H9 (cell line): ENCODE results near the gene STPG3. TPM values are rescaled to one million over a fixed set of nuclear protein-coding genes. Genes with fewer than 3 reads are reported as not detected.

Experiments
- DNase-seq: peaks from one replicate; pipeline ENCODE4 v3.0.0-alpha.2; 2017
- H2AFZ ChIP-seq: one replicate; pipeline ENCODE4 v1.6.1; 2013; ENCODE audit warnings: mild to moderate bottlenecking, low read length, control low read depth, moderate library complexity
- H2AK5ac ChIP-seq: 2 replicates; pipeline ENCODE4 v1.6.1; 2013; ENCODE audit warnings: low read length, control low read depth, mixed read lengths; ENCODE audit not compliant: insufficient read length
- H2BK120ac ChIP-seq: one replicate; pipeline ENCODE4 v1.6.1; 2013; ENCODE audit warnings: low read depth, mild to moderate bottlenecking, low read length, control low read depth, inconsistent platforms; ENCODE audit not compliant: poor library complexity, severe bottlenecking
- H2BK12ac ChIP-seq: 2 replicates; pipeline ENCODE4 v1.6.1; 2013; ENCODE audit warnings: low read length, control low read depth, mixed read lengths, low read depth; ENCODE audit not compliant: insufficient read length
- H2BK15ac ChIP-seq: 2 replicates; pipeline ENCODE4 v1.6.1; 2013; ENCODE audit warnings: low read depth, low read length, control low read depth
- H2BK20ac ChIP-seq: one replicate; pipeline ENCODE4 v1.6.1; 2013; ENCODE audit warnings: low read depth, mild to moderate bottlenecking, low read length, control low read depth, inconsistent platforms; ENCODE audit not compliant: poor library complexity, severe bottlenecking
- H2BK5ac ChIP-seq: 2 replicates; pipeline ENCODE4 v1.6.1; 2013; ENCODE audit warnings: low read length, control low read depth, mixed read lengths; ENCODE audit not compliant: insufficient read length
- H3K14ac ChIP-seq: 2 replicates; pipeline ENCODE4 v1.6.1; 2013; ENCODE audit warnings: low read length, control low read depth; ENCODE audit not compliant: insufficient read depth
- H3K18ac ChIP-seq: 2 replicates; pipeline ENCODE4 v1.6.1; 2013; ENCODE audit warnings: low read depth, mild to moderate bottlenecking, mixed read lengths, low read length, control low read depth; ENCODE audit not compliant: insufficient read length
- H3K23ac ChIP-seq: 2 replicates; pipeline ENCODE4 v1.6.1; 2013; ENCODE audit warnings: low read length, control low read depth, mixed read lengths, low read depth; ENCODE audit not compliant: insufficient read length
- H3K23me2 ChIP-seq: 2 replicates; pipeline ENCODE4 v1.6.1; 2013; ENCODE audit warnings: low read depth, mild to moderate bottlenecking, mixed read lengths, low read length, control low read depth; ENCODE audit not compliant: insufficient read length, poor library complexity, severe bottlenecking
- H3K27ac ChIP-seq: 2 replicates; pipeline ENCODE4 v1.5.1; 2013; ENCODE audit warnings: low read length, control low read depth, mixed read lengths, low read depth; ENCODE audit not compliant: insufficient read length
- H3K27me3 ChIP-seq: 2 replicates; pipeline ENCODE4 v1.6.1; 2013; ENCODE audit warnings: low read length, control low read depth, inconsistent platforms; ENCODE audit not compliant: insufficient read depth
- H3K4ac ChIP-seq: 2 replicates; pipeline ENCODE4 v1.6.1; 2013; ENCODE audit warnings: low read depth, mild to moderate bottlenecking, control low read depth, inconsistent platforms, low read length, moderate library complexity
- H3K4me1 ChIP-seq: 2 replicates; pipeline ENCODE4 v1.6.1; 2013; ENCODE audit warnings: low read length, control low read depth, inconsistent platforms; ENCODE audit not compliant: insufficient read depth
- H3K4me2 ChIP-seq: 2 replicates; pipeline ENCODE4 v1.6.1; 2013; ENCODE audit warnings: low read length, control low read depth, mixed read lengths; ENCODE audit not compliant: insufficient read length, insufficient read depth
- H3K56ac ChIP-seq: 2 replicates; pipeline ENCODE4 v1.6.1; 2013; ENCODE audit warnings: low read depth, mild to moderate bottlenecking, mixed read lengths, low read length, control low read depth; ENCODE audit not compliant: insufficient read length
- H3K79me1 ChIP-seq: 2 replicates; pipeline ENCODE4 v1.6.1; 2013; ENCODE audit warnings: low read depth, mild to moderate bottlenecking, moderate library complexity, low read length, control low read depth, inconsistent platforms; ENCODE audit not compliant: insufficient read depth, poor library complexity, severe bottlenecking
- H3K79me2 ChIP-seq: 2 replicates; pipeline ENCODE4 v1.6.1; 2013; ENCODE audit warnings: low read length, control low read depth, inconsistent platforms; ENCODE audit not compliant: insufficient read depth
- H3K9ac ChIP-seq: 2 replicates; pipeline ENCODE4 v1.6.1; 2013; ENCODE audit warnings: low read length, control low read depth, mixed read lengths; ENCODE audit not compliant: insufficient read length; ENCODE audit errors: extremely low read depth
- H3K9me3 ChIP-seq: one replicate; pipeline ENCODE4 v1.6.1; 2013; ENCODE audit warnings: low read depth, low read length, inconsistent platforms; ENCODE audit not compliant: control insufficient read depth
- H3T11ph ChIP-seq: one replicate; pipeline ENCODE4 v1.6.1; 2013; ENCODE audit warnings: mild to moderate bottlenecking, low read length, control low read depth, inconsistent platforms
- H4K20me1 ChIP-seq: one replicate; pipeline ENCODE4 v1.6.1; 2013; ENCODE audit not compliant: control insufficient read depth, insufficient read length, insufficient read depth
- H4K5ac ChIP-seq: 2 replicates; pipeline ENCODE4 v1.6.1; 2013; ENCODE audit warnings: low read depth, mild to moderate bottlenecking, mixed read lengths, low read length, control low read depth; ENCODE audit not compliant: insufficient read length
- H4K8ac ChIP-seq: replicated peaks from 2 replicates; pipeline ENCODE4 v1.6.1; 2013; ENCODE audit warnings: low read length, control low read depth, mixed read lengths, low read depth; ENCODE audit not compliant: insufficient read length
- H4K91ac ChIP-seq: 2 replicates; pipeline ENCODE4 v1.6.1; 2013; ENCODE audit warnings: low read depth, mild to moderate bottlenecking, moderate library complexity, mixed read lengths, low read length, control low read depth; ENCODE audit not compliant: insufficient read length
- H3K27ac Mint-ChIP-seq, 3 experiments: 2 replicates in 2 of 3; 3 replicates in 1 of 3; pipeline ENCODE4 v1.8.0; 2020 to 2021; ENCODE audit warnings: mixed read lengths in 3 of 3, mild to moderate bottlenecking in 1 of 3, moderate library complexity in 1 of 3
- H3K27me3 Mint-ChIP-seq: 2 replicates; pipeline ENCODE4 v1.8.0; 2021; ENCODE audit warnings: low read depth, mild to moderate bottlenecking, moderate library complexity, mixed read lengths
- H3K36me3 Mint-ChIP-seq, 3 experiments: 2 replicates in 2 of 3; 3 replicates in 1 of 3; pipeline ENCODE4 v1.8.0; 2020 to 2021; ENCODE audit warnings: low read depth in 3 of 3, mixed read lengths in 3 of 3; ENCODE audit not compliant: insufficient read depth in 1 of 3
- H3K4me1 Mint-ChIP-seq, 2 experiments: 2 replicates each; pipeline ENCODE4 v1.8.0; 2020; ENCODE audit warnings: mixed read lengths in 2 of 2
- H3K4me3 Mint-ChIP-seq, 2 experiments: 2 replicates in 1 of 2; 3 replicates in 1 of 2; pipeline ENCODE4 v1.8.0; 2020 to 2021; ENCODE audit warnings: mild to moderate bottlenecking in 2 of 2, mixed read lengths in 2 of 2, moderate library complexity in 1 of 2
- H3K9me3 Mint-ChIP-seq, 2 experiments: 2 replicates in 1 of 2; 3 replicates in 1 of 2; pipeline ENCODE4 v1.8.0; 2020; ENCODE audit warnings: mild to moderate bottlenecking in 2 of 2, mixed read lengths in 2 of 2, moderate library complexity in 1 of 2
- CTCF ChIP-seq: fragments of 200-600 bp; sonication (generic); conservative IDR thresholded peaks from 3 replicates; pipeline ENCODE4 v1.8.0; 2021; ENCODE audit warnings: antibody characterized with exemption, mild to moderate bottlenecking
- WGBS: extraction: QIAGEN DNeasy Blood & Tissue Kit; methylation state at CpG from one replicate; pipeline ENCODE4 v1.1.7; 2013; ENCODE audit warnings: missing lambda C conversion rate, low lambda C conversion rate, mixed read lengths; ENCODE audit not compliant: insufficient read length; ENCODE audit errors: extremely low coverage; 5-methylcytosine and 5-hydroxymethylcytosine counted together
- total RNA-seq: library from RNA; stranded (reverse); gene quantifications from 2 replicates; pipeline ENCODE4 v1.2.1, GENCODE V29; 2021

Gene STPG3
- total RNA-seq, 1 experiment from 2014 or later = not detected

GRCh38 chr9:137266585-137267453, 15.7 kb downstream of the STPG3 start:
- WGBS = no CpG with 5 or more reads among the region's 34 CpGs
- Mint-ChIP-seq H3K9me3 (no peaks in the 10 kb centered on the region; a peak in 1 of 5 replicates), H3K27ac (no peak overlapping the region; a peak in 1 of 7 replicates)

More at GRCh38 chr9:137266585-137267453, 15.7 kb downstream of the STPG3 start:
- Histone ChIP-seq H4K5ac (no peak overlapping the region), H3K4me1 (no peaks in the 10 kb centered on the region), H3K4me2 (no peak overlapping the region), H3K9me3 (no peaks in the 10 kb centered on the region), H3K23ac (no peak overlapping the region), H2BK20ac (no peak overlapping the region), H3K79me1 (no peaks in the 10 kb centered on the region), H4K20me1 (no peaks in the 10 kb centered on the region), H3K23me2 (no peaks in the 10 kb centered on the region), H3K27ac (no peak overlapping the region), H2AK5ac (no peak overlapping the region), H3K18ac (no peak overlapping the region), H2BK120ac (no peak overlapping the region), H3K4ac (no peak overlapping the region), H2BK12ac (no peak overlapping the region), H3T11ph (no peak overlapping the region), H4K8ac (no peak overlapping the region), H3K79me2 (no peaks in the 10 kb centered on the region), H3K14ac (no peak overlapping the region), H2BK15ac (no peak overlapping the region), H2AFZ (no peak overlapping the region), H4K91ac (no peak overlapping the region), H3K27me3 (no peaks in the 10 kb centered on the region), H2BK5ac (no peak overlapping the region), H3K56ac (no peak overlapping the region), H3K9ac (no peak overlapping the region)
- no peak overlapping the region for H3K4me3 Mint-ChIP-seq
- peaks cover 12 to 59% (median 42%) of the 10 kb centered on the region in 3 experiments; a peak in 6 of 7 replicates for H3K36me3 Mint-ChIP-seq
- TF ChIP-seq CTCF = no peak
- H3K4me1 Mint-ChIP-seq = 0 out of 4 replicates have a peak, but pooled peaks cover 0 to 1% of the 10 kb centered on the region in 2 experiments
- DNase-seq = no peak
- H3K27me3 Mint-ChIP-seq = no peaks in the 10 kb centered on the region; the same call in 1 of the 2 replicates
